ENCODE measurements around the gene MUS81.

The MUS81 gene

GRCh38 chr11:65857853-65858680, 2.2 kb upstream of the MUS81 start, which contains the start of gene CFL1:
Gene CFL1, minus strand, starts transcription at chr11:65858180. Its CDS starts 81 bp downstream, at chr11:65858099.
- peak; percentile 68 for ATAC-seq (ENCODE audit: low read depth)
- DNase-seq (ENCODE audit: low spot score) = peak; percentile 99

GRCh38 chr11:65858681-65859087, 1.5 kb upstream of the MUS81 start:
- peaks cover 60% of the 10 kb centered on the region for H3K36me3 ChIP-seq (ENCODE audit: low read depth)

More at GRCh38 chr11:65857853-65858680, 2.2 kb upstream of the MUS81 start, which contains the start of gene CFL1:
- Histone ChIP-seq H3K27me3 (ENCODE audit: insufficient read depth, poor library complexity, severe bottlenecking) (no peaks in the 10 kb centered on the region), H3K4me1 (ENCODE audit: insufficient read depth, poor library complexity, severe bottlenecking) (no peaks in the 10 kb centered on the region), H3K9me3 (ENCODE audit: severe bottlenecking) (no peaks in the 10 kb centered on the region), H3K4me3 (ENCODE audit: severe bottlenecking) (peak within 1 kb of the TSS; percentile 97), H3K36me3 (ENCODE audit: low read depth) (peaks cover 60% of the 10 kb centered on the region), H3K27ac (ENCODE audit: poor library complexity, severe bottlenecking) (peak within 1 kb of the TSS; percentile 91)
- TF ChIP-seq CTCF (IDR thresholded peaks at IDR 0.05; ENCODE audit: poor library complexity, severe bottlenecking) = no peak

DNA sequence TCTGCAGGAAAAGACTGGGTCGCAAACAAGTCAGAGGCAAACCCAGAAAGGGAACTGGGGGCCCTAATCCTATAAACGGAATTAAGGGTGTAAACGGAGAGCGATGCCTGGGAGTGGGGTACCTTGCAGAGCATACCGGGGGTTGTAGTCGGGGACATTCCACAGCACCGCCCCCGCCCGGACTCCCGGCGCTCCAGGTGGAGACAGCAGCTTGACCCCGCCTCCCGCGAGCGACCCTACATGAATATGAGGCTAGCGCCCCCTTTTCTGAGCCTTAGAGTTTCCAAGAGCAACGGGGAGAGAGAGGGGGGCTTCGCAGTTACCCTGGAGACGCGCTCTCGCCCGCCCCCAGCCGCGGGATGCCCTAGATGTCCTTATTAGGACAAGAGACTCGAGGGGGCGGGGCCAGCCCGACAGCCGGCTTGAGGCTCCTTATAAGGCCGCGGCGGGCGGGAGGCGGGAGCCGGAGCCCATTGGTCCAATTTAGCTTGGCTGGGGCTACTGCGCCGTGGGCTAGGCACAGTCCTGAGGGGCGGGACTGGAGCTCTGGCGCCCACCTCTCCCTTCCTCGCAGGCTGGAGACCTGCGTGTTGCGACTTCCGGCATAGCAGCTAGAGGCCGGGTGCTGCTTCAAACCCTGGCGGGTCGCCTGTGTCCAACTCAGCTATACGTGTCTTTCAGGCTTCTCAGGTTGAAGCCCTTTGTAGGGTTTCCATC, 980 bp upstream of the MUS81 start:
- H3K36me3 ChIP-seq (ENCODE audit: low read depth) = peaks cover 60% of the 10 kb centered on the region
- peak; percentile 71 for ATAC-seq (ENCODE audit: low read depth)
- no peaks in the 10 kb centered on the region for H3K27me3 ChIP-seq (ENCODE audit: insufficient read depth, poor library complexity, severe bottlenecking)
- H3K4me1 ChIP-seq (ENCODE audit: insufficient read depth, poor library complexity, severe bottlenecking) = no peaks in the 10 kb centered on the region
- H3K4me3 ChIP-seq (ENCODE audit: severe bottlenecking) = peak overlapping the region; percentile 97
- H3K9me3 ChIP-seq (ENCODE audit: severe bottlenecking) = no peaks in the 10 kb centered on the region
- TF ChIP-seq CTCF (IDR thresholded peaks at IDR 0.05; ENCODE audit: poor library complexity, severe bottlenecking) = no peak
- H3K27ac ChIP-seq (ENCODE audit: poor library complexity, severe bottlenecking) = peak overlapping the region; percentile 91
- DNase-seq (ENCODE audit: low spot score) = peak; percentile 99

More at GRCh38 chr11:65858681-65859087, 1.5 kb upstream of the MUS81 start:
- no peaks in the 10 kb centered on the region for H3K9me3 ChIP-seq (ENCODE audit: severe bottlenecking)
- H3K27me3 ChIP-seq (ENCODE audit: insufficient read depth, poor library complexity, severe bottlenecking) = no peaks in the 10 kb centered on the region
- H3K4me3 ChIP-seq (ENCODE audit: severe bottlenecking) = peak overlapping the region; percentile 97
- peak overlapping the region; percentile 91 for H3K27ac ChIP-seq (ENCODE audit: poor library complexity, severe bottlenecking)
- no peak for TF ChIP-seq CTCF (IDR thresholded peaks at IDR 0.05; ENCODE audit: poor library complexity, severe bottlenecking)
- DNase-seq (ENCODE audit: low spot score) (no peak), ATAC-seq (ENCODE audit: low read depth) (no peak)
- H3K4me1 ChIP-seq (ENCODE audit: insufficient read depth, poor library complexity, severe bottlenecking) = no peaks in the 10 kb centered on the region

DNA sequence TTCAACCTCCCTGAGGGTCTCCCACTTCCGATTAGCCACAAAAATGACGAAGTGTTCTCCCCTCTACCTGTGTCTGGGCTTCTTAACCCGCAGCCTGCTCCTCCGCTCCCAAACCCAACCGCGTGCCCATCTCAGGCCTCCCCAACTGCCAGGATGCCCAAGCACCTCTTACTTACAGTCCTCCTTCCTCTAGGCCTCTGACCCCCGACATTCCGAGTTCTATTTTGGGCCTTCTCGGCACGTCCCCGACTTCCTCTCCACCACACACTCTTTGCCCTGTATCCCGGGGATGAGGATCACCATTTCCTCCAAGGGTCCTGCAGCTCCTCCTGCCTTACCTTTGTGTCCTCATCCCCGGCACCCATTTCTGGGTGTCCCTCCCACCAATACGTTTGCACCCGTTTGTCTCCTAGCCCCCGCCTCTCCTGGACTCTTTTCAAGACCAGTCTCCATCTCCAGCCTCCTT, 388 bp upstream of the MUS81 start:
- Histone ChIP-seq H3K9me3 (ENCODE audit: severe bottlenecking) (no peaks in the 10 kb centered on the region), H3K27ac (ENCODE audit: poor library complexity, severe bottlenecking) (peak overlapping the region; percentile 91), H3K4me3 (ENCODE audit: severe bottlenecking) (peak overlapping the region; percentile 97), H3K4me1 (ENCODE audit: insufficient read depth, poor library complexity, severe bottlenecking) (no peaks in the 10 kb centered on the region), H3K36me3 (ENCODE audit: low read depth) (peaks cover 61% of the 10 kb centered on the region), H3K27me3 (ENCODE audit: insufficient read depth, poor library complexity, severe bottlenecking) (no peaks in the 10 kb centered on the region)
- no peak for TF ChIP-seq CTCF (IDR thresholded peaks at IDR 0.05; ENCODE audit: poor library complexity, severe bottlenecking)
- ATAC-seq (ENCODE audit: low read depth) (0 out of 3 replicates have a peak, but pooled peaks have one; percentile 0), DNase-seq (ENCODE audit: low spot score) (no peak)
